Prostate gland (tissue), 2 donors: Measurements from ENCODE around the gene EIF3L.
A peak's percentile ranks its signal among the peaks of the same experiment; 100 is the strongest.

ENCODE experiments used
- POLR2A ChIP-seq: fragments of 450-650 bp; IDR thresholded peaks from one replicate; pipeline ENCODE4 v1.6.1; 2016; ENCODE audit warnings: antibody characterized with exemption, mild to moderate bottlenecking
- TF ChIP-seq, protein P1 (sequence below), 4 experiments: fragments of 200-600 bp in 2 of 4; fragments of 450-650 bp in 2 of 4; sonication (generic) in 2 of 4; IDR thresholded peaks; 1 replicate in 3 of 4; 2 replicates in 1 of 4; pipeline ENCODE4 v1.5.1; 2016 to 2019; ENCODE audit warnings: antibody characterized with exemption in 4 of 4, mild to moderate bottlenecking in 2 of 4, moderate library complexity in 2 of 4

DNA sequence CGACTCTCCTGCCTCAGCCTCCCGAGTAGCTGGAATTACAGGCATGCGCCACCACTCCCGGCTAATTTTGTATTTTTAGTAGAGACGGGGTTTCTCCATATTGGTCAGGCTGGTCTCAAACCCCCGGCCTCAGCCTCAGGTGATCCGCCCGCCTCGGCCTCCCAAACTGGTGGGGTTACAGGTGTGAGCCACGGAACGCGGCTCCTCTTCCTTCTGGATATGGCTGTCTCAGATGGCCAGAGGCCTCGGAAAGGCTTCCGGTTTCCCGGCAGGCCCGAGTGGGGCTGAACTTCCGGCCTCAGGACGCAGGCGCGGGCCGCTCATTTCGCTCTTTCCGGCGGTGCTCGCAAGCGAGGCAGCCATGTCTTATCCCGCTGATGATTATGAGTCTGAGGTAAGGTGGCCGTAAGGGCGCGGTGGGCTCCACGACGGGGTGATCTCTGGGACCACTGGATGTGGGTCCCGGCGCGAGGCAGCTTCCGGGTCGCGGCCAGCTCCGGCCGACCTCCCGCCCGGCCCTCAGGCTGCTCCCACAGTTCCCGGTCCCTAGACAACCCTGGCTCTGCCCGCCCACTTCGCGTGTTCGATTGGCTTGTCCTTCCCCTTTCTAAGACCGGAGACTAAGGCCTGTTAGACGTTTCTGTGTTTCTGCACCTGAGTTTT lies at the start of gene EIF3L:
- TF ChIP-seq, protein P1, sequence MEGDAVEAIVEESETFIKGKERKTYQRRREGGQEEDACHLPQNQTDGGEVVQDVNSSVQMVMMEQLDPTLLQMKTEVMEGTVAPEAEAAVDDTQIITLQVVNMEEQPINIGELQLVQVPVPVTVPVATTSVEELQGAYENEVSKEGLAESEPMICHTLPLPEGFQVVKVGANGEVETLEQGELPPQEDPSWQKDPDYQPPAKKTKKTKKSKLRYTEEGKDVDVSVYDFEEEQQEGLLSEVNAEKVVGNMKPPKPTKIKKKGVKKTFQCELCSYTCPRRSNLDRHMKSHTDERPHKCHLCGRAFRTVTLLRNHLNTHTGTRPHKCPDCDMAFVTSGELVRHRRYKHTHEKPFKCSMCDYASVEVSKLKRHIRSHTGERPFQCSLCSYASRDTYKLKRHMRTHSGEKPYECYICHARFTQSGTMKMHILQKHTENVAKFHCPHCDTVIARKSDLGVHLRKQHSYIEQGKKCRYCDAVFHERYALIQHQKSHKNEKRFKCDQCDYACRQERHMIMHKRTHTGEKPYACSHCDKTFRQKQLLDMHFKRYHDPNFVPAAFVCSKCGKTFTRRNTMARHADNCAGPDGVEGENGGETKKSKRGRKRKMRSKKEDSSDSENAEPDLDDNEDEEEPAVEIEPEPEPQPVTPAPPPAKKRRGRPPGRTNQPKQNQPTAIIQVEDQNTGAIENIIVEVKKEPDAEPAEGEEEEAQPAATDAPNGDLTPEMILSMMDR (IDR thresholded peaks at IDR 0.05), result peak in 1 of 4 experiments; percentile 31
- TF ChIP-seq POLR2A, result peak; percentile 82
